Ovary (tissue), 9 donors: ENCODE results near the gene S100A2. TPM values are rescaled to one million over a fixed set of nuclear protein-coding genes. Genes with fewer than 3 reads are reported as not detected.
A peak's percentile ranks its signal among the peaks of the same experiment; 100 is the strongest.

Experiments
- DNase-seq, 5 donors: peaks; one replicate each; pipeline ENCODE4 v3.0.0-alpha.2; 2019 to 2020
- H3K27ac ChIP-seq, 2 donors: fragments of 200-600 bp; one replicate each; pipeline versions ENCODE4 v1.5.1 to v1.8.0; 2019 to 2022
- H3K27me3 ChIP-seq: fragments of 200-600 bp; one replicate; pipeline ENCODE4 v1.8.0; 2022
- H3K36me3 ChIP-seq: fragments of 200-600 bp; sonication (generic); one replicate; pipeline ENCODE4 v1.5.1; 2019
- H3K4me1 ChIP-seq: one replicate; pipeline ENCODE4 v1.8.1; 2013; ENCODE audit warnings: mild to moderate bottlenecking, moderate library complexity; ENCODE audit not compliant: insufficient read depth
- H3K4me3 ChIP-seq: fragments of 200-600 bp; sonication (generic); one replicate; pipeline ENCODE4 v1.5.1; 2017
- H3K9me3 ChIP-seq, 2 donors: fragments of 200-600 bp in 1 of 2; sonication (generic) in 1 of 2; one replicate each; pipeline versions ENCODE4 v1.5.1 to v1.8.1; 2013 to 2019; ENCODE audit warnings: mild to moderate bottlenecking in 1 of 2, moderate library complexity in 1 of 2
- CTCF ChIP-seq, 3 donors: fragments of 450-650 bp in 2 of 3; fragments of 200-600 bp in 1 of 3; IDR thresholded peaks; one replicate each; pipeline versions ENCODE4 v1.5.1 to v1.8.0; 2016 to 2022; ENCODE audit warnings: antibody characterized with exemption in 3 of 3, mild to moderate bottlenecking in 1 of 3
- EP300 ChIP-seq: sonication (generic); formaldehyde crosslinking; IDR thresholded peaks from one replicate; pipeline ENCODE4 v1.6.1; 2017; ENCODE audit warnings: antibody characterized with exemption
- POLR2A ChIP-seq: fragments of 450-650 bp; IDR thresholded peaks from one replicate; pipeline ENCODE4 v1.6.1; 2017; ENCODE audit warnings: antibody characterized with exemption, mild to moderate bottlenecking, moderate library complexity
- WGBS, 3 donors: extraction: QIAGEN DNeasy Blood & Tissue Kit in 1 of 3; methylation state at CpG; one replicate each; pipeline versions ENCODE4 v1.1.5 to v1.1.7; 2013 to 2017; 5-methylcytosine and 5-hydroxymethylcytosine counted together
- intact Hi-C, 4 donors: fragments of 100-400 bp; cut with DNase I; formaldehyde crosslinking; loops; one replicate each; pipeline versions ENCODE4 v1.11.0 to v1.15.1; 2022 to 2023
- polyA plus RNA-seq, 2 donors: library from polyadenylated mRNA; stranded (reverse); fragments of 200-250 nt in 1 of 2; fragments of 350-450 nt in 1 of 2; fragmentation: Illumina TruSeq in 1 of 2; extraction: RNeasy Lipid Tissue Mini Kit (QIAGEN cat#74804) in 1 of 2; gene quantifications; one replicate each; pipeline ENCODE4 v1.2.3, GENCODE V29; 2013 to 2014
- total RNA-seq, 7 donors: library from RNA; depleted of rRNA in 2 of 7; stranded (reverse); fragments of >200 nt in 2 of 7; fragmentation: NEBNext Ultra II Directional in 3 of 7; extraction: Animal tissue kit (Norgen Biotek cat#: 25700) in 3 of 7; gene quantifications; one replicate each; pipeline versions ENCODE4 v1.1.0 to v1.2.4, GENCODE V29; 2016 to 2023
- donor health status: DM: no; HTN: no; CAD: no; lungs with moderate emphysema.
- donor health status: DM: no; HTN: no; CAD: no.
- donor health status: Bipolar disorder and iron deficiency.
- donor health status: DM: yes; HTN: yes; CAD: no.
- donor health status: DM: no; HTN: no; CAD: no.
- donor health status: DM: yes; HTN: yes; CAD: no.

Gene S100A2
- total and polyA plus RNA-seq, 9 donors = 0.61 to 4.0 (median 1.8) TPM; not detected in 2

GRCh38 chr1:153599847-153600246 is 34.2 kb upstream of the S100A2 start:
- H3K27ac ChIP-seq = no peak overlapping the region
- DNase-seq = no peak
- peaks cover 3% of the 10 kb centered on the region for H3K4me1 ChIP-seq
- intact Hi-C loops = no loop called here
- H3K9me3 ChIP-seq = no peaks in the 10 kb centered on the region
- H3K36me3 ChIP-seq = no peaks in the 10 kb centered on the region
- H3K4me3 ChIP-seq = no peak overlapping the region
- 86 to 89% (median 88%) methylated on average over 7 of the region's 7 CpGs for WGBS, 3 donors
- no peaks in the 10 kb centered on the region for H3K27me3 ChIP-seq
- TF ChIP-seq EP300 (no peak), CTCF (IDR thresholded peaks at IDR 0.05) (no peak), POLR2A (no peak)

GRCh38 chr1:153598309-153599172 is 32.9 kb upstream of the S100A2 start:
- Histone ChIP-seq H3K4me3 (no peak overlapping the region), H3K9me3 (no peaks in the 10 kb centered on the region), H3K4me1 (peaks cover under 1% of the 10 kb centered on the region), H3K36me3 (no peaks in the 10 kb centered on the region), H3K27ac (no peak overlapping the region), H3K27me3 (no peaks in the 10 kb centered on the region)
- 77 to 84% (median 78%) methylated on average over 7 of the region's 7 CpGs for WGBS, 3 donors
- DNase-seq = no peak
- no peak for TF ChIP-seq EP300
- TF ChIP-seq CTCF (IDR thresholded peaks at IDR 0.05) = no peak
- no peak for TF ChIP-seq POLR2A
- intact Hi-C loops = no loop called here

GRCh38 chr1:153597206-153597605 is 31.6 kb upstream of the S100A2 start:
- Histone ChIP-seq H3K27me3 (no peaks in the 10 kb centered on the region), H3K27ac (no peak overlapping the region), H3K4me3 (no peak overlapping the region), H3K9me3 (no peaks in the 10 kb centered on the region), H3K4me1 (peaks cover 3% of the 10 kb centered on the region), H3K36me3 (no peaks in the 10 kb centered on the region)
- 91 to 97% (median 92%) methylated on average over 6 of the region's 6 CpGs for WGBS, 3 donors
- DNase-seq = no peak
- TF ChIP-seq CTCF (IDR thresholded peaks at IDR 0.05) (no peak), EP300 (no peak), POLR2A (no peak)
- intact Hi-C loops = no loop called here

DNA sequence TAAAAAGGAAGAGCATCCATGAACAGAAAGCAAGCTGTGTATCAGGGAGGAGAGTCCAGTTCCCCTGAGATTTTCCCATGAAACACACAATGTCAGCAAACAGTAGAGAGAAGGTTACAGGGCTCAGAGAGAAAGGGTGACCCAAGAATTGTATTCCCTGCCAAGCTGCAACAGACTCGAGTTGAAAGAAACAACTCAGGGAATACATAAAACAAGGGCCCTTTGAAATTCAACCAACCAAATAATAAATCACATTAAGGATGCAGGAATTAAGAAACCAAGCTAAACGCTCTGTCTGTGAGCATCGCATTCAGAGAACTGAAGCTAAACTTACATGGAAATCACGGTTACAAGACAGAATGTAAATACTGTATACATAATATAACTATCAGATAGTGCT is 27.1 kb upstream of the S100A2 start:
- H3K4me3 ChIP-seq = no peak overlapping the region
- H3K36me3 ChIP-seq = no peaks in the 10 kb centered on the region
- H3K27me3 ChIP-seq = no peaks in the 10 kb centered on the region
- intact Hi-C loops = no loop called here
- TF ChIP-seq EP300 = no peak
- no peak for TF ChIP-seq POLR2A
- TF ChIP-seq CTCF (IDR thresholded peaks at IDR 0.05) = no peak
- no peak for DNase-seq
- H3K9me3 ChIP-seq = no peaks in the 10 kb centered on the region
- H3K27ac ChIP-seq = peak overlapping the region in 1 of 2 donors; percentile 37
- peaks cover 5% of the 10 kb centered on the region for H3K4me1 ChIP-seq
- WGBS, 3 donors = 12 to 20% (median 18%) methylated on average over 4 of the region's 4 CpGs
